Naive thymus-derived CD8-positive, alpha-beta T cell (primary cell): Measurements from ENCODE around the gene CCSER1. TPM values are rescaled to one million over a fixed set of nuclear protein-coding genes. Genes with fewer than 3 reads are reported as not detected.

Experiments
- ATAC-seq, 2 donors: fragments of 150-1000 bp; cut with Tn5 transposase in 1 of 2; sonication (Bioruptor Pico), chemical (Tn5 transposase) in 1 of 2; 1 replicate in 1 of 2; 2 replicates in 1 of 2; pipeline ENCODE4 v1.10.0; 2021; ENCODE audit warnings: mild to moderate bottlenecking in 2 of 2, moderate library complexity in 2 of 2
- POLR2A ChIA-PET: fragments of 350-600 bp; sonication (Branson Sonifier 250); formaldehyde crosslinking; loops from one replicate; lab custom pipeline; 2021; ENCODE audit warnings: antibody characterized with exemption; lab: Charles Lee
- DNase-seq, 10 donors: peaks; one replicate each; pipeline versions ENCODE4 v3.0.0 to v3.0.0-alpha.2; 2020 to 2022
- H3K27ac Mint-ChIP-seq, 10 donors: one replicate each; pipeline ENCODE4 v1.8.0; 2020 to 2022; ENCODE audit warnings: mild to moderate bottlenecking in 10 of 10, mixed read lengths in 10 of 10, moderate library complexity in 4 of 10, inconsistent platforms in 1 of 10
- H3K27me3 Mint-ChIP-seq, 5 donors: one replicate each; pipeline ENCODE4 v1.8.0; 2021 to 2022; ENCODE audit warnings: mixed read lengths in 5 of 5
- H3K36me3 Mint-ChIP-seq, 3 donors: one replicate each; pipeline ENCODE4 v1.8.0; 2020 to 2022; ENCODE audit warnings: mixed read lengths in 3 of 3, mild to moderate bottlenecking in 2 of 3, inconsistent platforms in 1 of 3
- H3K4me1 Mint-ChIP-seq, 4 donors: one replicate each; pipeline ENCODE4 v1.8.0; 2021 to 2022; ENCODE audit warnings: mixed read lengths in 4 of 4
- H3K4me3 Mint-ChIP-seq, 10 donors: one replicate each; pipeline ENCODE4 v1.8.0; 2020 to 2022; ENCODE audit warnings: mild to moderate bottlenecking in 10 of 10, mixed read lengths in 10 of 10, moderate library complexity in 6 of 10, inconsistent platforms in 1 of 10
- H3K9me3 Mint-ChIP-seq, 9 donors: one replicate each; pipeline ENCODE4 v1.8.0; 2020 to 2022; ENCODE audit warnings: mixed read lengths in 9 of 9, mild to moderate bottlenecking in 3 of 9, inconsistent platforms in 1 of 9, moderate library complexity in 1 of 9
- polyA plus RNA-seq, 3 donors: library from polyadenylated mRNA; unstranded; fragments of 300-500 nt; fragmentation: Illumina TruSeq; gene quantifications; one replicate each; pipeline ENCODE4 v1.2.3, GENCODE V29; 2021
- total RNA-seq, 8 experiments: library from RNA in 2 of 8; stranded (reverse) in 2 of 8; gene quantifications; one replicate each; pipeline ENCODE4 v1.2.3 and lab custom pipeline; 2021 to 2026

Gene CCSER1
- total and polyA plus RNA-seq, 5 experiments from 2014 or later, result 0.19 to 0.47 TPM; not detected in 3

- POLR2A ChIA-PET, result no interaction called here
- H3K9me3 Mint-ChIP-seq, result no peaks in the 10 kb centered on the region
- H3K27me3 Mint-ChIP-seq, result no peaks in the 10 kb centered on the region
- ATAC-seq (no peak), DNase-seq (no peak)
- H3K27ac Mint-ChIP-seq, result no peak overlapping the region
- no peak overlapping the region for H3K4me3 Mint-ChIP-seq
- no peaks in the 10 kb centered on the region for H3K4me1 Mint-ChIP-seq
- no peaks in the 10 kb centered on the region for H3K36me3 Mint-ChIP-seq
Observed at GRCh38 chr4:90184560-90184959, 57.4 kb downstream of the CCSER1 start.

DNA sequence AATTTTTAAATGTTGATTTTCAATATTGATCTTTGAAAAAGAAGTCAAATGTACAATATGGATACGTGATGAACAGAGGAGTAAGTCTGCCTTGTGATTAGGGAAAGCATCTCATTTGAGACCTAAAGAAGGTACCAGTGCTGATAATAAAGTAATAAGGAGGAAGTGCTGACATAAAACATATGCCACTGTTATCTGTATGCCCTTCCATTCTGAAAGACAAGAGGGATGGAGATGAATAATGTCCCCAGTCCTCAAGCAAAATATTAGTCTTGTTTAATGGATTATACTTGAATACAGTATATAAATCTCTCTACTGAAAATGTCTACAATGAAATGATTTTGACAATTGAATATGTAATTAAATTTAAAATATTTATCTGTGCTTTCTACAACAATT, 58.2 kb downstream of the CCSER1 start:
- Mint-ChIP-seq H3K36me3 (no peaks in the 10 kb centered on the region), H3K27me3 (no peaks in the 10 kb centered on the region), H3K27ac (no peak overlapping the region), H3K9me3 (no peaks in the 10 kb centered on the region), H3K4me3 (no peak overlapping the region), H3K4me1 (no peaks in the 10 kb centered on the region)
- POLR2A ChIA-PET, result no interaction called here
- DNase-seq, result no peak
- no peak for ATAC-seq

DNA sequence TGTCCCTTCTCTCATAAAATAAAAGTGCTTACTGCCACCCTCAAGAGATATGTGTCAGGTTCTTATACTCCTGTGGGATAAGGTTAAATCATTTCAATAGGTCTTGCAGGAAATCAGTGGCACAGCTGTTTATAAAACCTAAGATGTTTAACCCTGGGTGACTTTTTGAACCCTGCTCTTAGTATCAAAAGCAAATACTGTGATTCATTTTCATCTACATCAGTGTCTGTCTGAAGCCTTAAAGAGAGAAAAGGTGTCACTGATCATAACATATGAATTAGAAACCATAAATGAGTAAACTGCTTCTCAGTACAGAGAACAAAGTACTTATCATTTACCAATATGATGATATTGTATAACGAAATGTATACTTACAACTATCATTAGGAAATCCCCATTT, 59.0 kb downstream of the CCSER1 start:
- Mint-ChIP-seq H3K27me3 (no peaks in the 10 kb centered on the region), H3K4me1 (no peaks in the 10 kb centered on the region), H3K36me3 (no peaks in the 10 kb centered on the region), H3K4me3 (no peak overlapping the region), H3K27ac (no peak overlapping the region), H3K9me3 (no peaks in the 10 kb centered on the region)
- ATAC-seq (no peak), DNase-seq (no peak)
- POLR2A ChIA-PET, result no interaction called here

DNA sequence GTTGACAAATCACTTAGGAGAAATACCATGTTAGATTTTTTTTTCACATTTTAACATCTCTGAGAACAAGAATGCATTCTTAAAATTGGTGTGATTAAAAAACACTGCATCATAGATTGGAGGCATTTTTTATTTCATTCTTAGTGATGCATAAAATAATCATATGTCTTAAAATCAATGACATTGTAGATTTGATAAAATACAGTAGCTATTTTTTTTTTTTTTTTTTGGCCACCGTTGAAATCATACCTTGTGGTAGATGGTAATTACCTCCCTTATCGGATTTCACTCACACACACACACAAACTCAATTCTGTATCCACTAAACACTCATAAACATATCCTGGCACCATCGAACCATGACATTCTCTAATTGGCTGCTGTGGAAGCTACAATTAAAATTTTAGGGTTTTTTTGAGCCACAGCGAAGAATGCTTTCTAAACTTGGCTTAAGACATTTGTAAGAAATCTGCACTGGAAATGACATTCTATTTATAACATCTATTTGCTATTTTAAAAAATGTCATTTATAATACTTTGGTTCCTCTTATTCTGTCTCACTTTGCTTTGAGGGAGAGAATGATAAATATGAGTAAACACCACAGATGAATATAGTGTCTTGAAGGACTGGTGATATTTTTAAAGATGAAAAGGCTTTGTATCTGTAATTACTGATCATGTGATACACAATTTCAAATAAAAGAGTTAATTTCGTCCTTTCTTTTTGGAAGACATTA, 60.1 kb downstream of the CCSER1 start:
- H3K27ac Mint-ChIP-seq, result no peak overlapping the region
- ATAC-seq, result no peak
- no peak for DNase-seq
- no peaks in the 10 kb centered on the region for H3K9me3 Mint-ChIP-seq
- POLR2A ChIA-PET, result no interaction called here
- H3K4me1 Mint-ChIP-seq, result no peaks in the 10 kb centered on the region
- H3K27me3 Mint-ChIP-seq, result no peaks in the 10 kb centered on the region
- H3K4me3 Mint-ChIP-seq, result no peak overlapping the region
- no peaks in the 10 kb centered on the region for H3K36me3 Mint-ChIP-seq

GRCh38 chr4:90189178-90189577, 62.0 kb downstream of the CCSER1 start:
- H3K9me3 Mint-ChIP-seq, result no peaks in the 10 kb centered on the region
- no peak overlapping the region for H3K27ac Mint-ChIP-seq
- no peak for DNase-seq
- POLR2A ChIA-PET, result no interaction called here
- H3K4me3 Mint-ChIP-seq, result no peak overlapping the region
- no peaks in the 10 kb centered on the region for H3K4me1 Mint-ChIP-seq
- H3K27me3 Mint-ChIP-seq, result no peaks in the 10 kb centered on the region
- no peaks in the 10 kb centered on the region for H3K36me3 Mint-ChIP-seq
- ATAC-seq, result no peak

GRCh38 chr4:90189946-90190345, 62.8 kb downstream of the CCSER1 start:
- Mint-ChIP-seq H3K4me3 (no peak overlapping the region), H3K4me1 (no peaks in the 10 kb centered on the region), H3K36me3 (no peaks in the 10 kb centered on the region), H3K27me3 (no peaks in the 10 kb centered on the region), H3K27ac (no peak overlapping the region), H3K9me3 (no peaks in the 10 kb centered on the region)
- ATAC-seq (no peak), DNase-seq (no peak)
- POLR2A ChIA-PET, result no interaction called here

DNA sequence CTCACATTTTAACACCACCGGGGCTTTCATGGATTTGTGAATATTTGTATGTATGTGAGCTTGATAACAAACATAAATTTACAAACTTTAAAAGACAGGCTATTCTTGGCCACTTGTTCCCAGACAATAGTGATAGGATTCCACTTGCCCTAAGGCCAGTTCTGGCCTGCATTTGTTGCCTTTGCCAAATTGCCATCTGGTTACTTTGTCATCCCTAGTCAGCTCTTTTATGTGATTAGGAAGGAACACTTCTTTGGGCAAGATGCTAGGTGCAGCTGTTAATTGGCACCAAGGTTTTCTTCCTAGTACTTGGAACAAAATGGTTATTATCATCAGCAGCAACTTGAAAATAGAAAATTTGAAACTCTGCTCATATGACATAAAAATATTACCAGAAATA, 63.3 kb downstream of the CCSER1 start:
- H3K36me3 Mint-ChIP-seq, result no peaks in the 10 kb centered on the region
- ATAC-seq, result no peak
- no peak overlapping the region for H3K27ac Mint-ChIP-seq
- POLR2A ChIA-PET, result no interaction called here
- H3K4me3 Mint-ChIP-seq, result no peak overlapping the region
- H3K4me1 Mint-ChIP-seq, result no peaks in the 10 kb centered on the region
- H3K27me3 Mint-ChIP-seq, result no peaks in the 10 kb centered on the region
- DNase-seq, result no peak
- H3K9me3 Mint-ChIP-seq, result no peaks in the 10 kb centered on the region

DNA sequence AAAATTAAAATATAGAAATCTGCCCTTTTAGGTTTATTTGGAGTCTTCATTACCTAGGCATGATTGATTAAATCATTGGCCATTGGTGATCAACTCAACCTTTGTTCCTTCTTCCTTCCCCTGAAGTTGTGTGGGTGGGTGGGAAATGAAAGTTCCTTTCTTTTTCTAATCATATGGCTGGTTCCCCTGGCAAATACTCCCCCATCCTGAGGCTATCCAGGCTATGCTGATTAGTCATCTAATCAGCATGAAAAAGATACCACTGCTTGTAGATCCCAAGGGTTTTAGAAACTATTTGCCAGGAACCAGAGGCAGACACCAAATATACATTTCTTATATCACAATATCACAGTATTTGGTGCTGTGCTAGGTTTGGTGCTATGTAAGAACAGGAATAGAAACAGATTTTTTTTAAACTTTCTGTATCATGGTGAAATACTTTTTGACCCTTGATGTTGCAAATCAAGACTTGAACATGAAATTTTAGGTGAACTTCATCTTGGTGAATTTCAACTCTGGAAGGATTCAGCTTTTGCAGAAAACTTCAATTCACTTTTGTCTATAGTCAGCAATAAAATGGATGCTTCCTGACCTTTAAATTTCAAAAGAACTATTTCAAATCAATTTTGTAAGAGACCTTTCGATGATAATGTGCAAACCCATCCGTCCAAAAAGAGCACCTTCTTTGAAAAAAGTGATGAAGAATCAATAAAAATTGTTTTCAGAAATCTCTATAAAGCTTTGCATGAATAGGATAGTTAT, 71.1 kb downstream of the CCSER1 start:
- Mint-ChIP-seq H3K4me1 (no peaks in the 10 kb centered on the region), H3K9me3 (peaks cover 0 to 3% (median 0%) of the 10 kb centered on the region in 9 donors), H3K4me3 (no peak overlapping the region), H3K27ac (no peak overlapping the region), H3K36me3 (no peaks in the 10 kb centered on the region), H3K27me3 (no peaks in the 10 kb centered on the region)
- DNase-seq (no peak), ATAC-seq (no peak)
- POLR2A ChIA-PET, result no interaction called here

GRCh38 chr4:90207887-90208454, 80.8 kb downstream of the CCSER1 start:
- Mint-ChIP-seq H3K27me3 (peaks cover 0 to 2% (median 0%) of the 10 kb centered on the region in 5 donors), H3K9me3 (peaks cover 0 to 29% (median 8%) of the 10 kb centered on the region in 9 donors), H3K27ac (no peak overlapping the region), H3K36me3 (no peaks in the 10 kb centered on the region), H3K4me3 (no peak overlapping the region), H3K4me1 (no peaks in the 10 kb centered on the region)
- POLR2A ChIA-PET, result no interaction called here
- DNase-seq (no peak), ATAC-seq (no peak)

GRCh38 chr4:90209922-90210321, 82.7 kb downstream of the CCSER1 start:
- no peak for ATAC-seq
- Mint-ChIP-seq H3K27ac (no peak overlapping the region), H3K4me3 (no peak overlapping the region), H3K9me3 (peaks cover 0 to 26% (median 8%) of the 10 kb centered on the region in 9 donors), H3K36me3 (no peaks in the 10 kb centered on the region), H3K27me3 (peaks cover 0 to 2% (median 0%) of the 10 kb centered on the region in 5 donors), H3K4me1 (no peaks in the 10 kb centered on the region)
- POLR2A ChIA-PET, result no interaction called here
- DNase-seq, result no peak

DNA sequence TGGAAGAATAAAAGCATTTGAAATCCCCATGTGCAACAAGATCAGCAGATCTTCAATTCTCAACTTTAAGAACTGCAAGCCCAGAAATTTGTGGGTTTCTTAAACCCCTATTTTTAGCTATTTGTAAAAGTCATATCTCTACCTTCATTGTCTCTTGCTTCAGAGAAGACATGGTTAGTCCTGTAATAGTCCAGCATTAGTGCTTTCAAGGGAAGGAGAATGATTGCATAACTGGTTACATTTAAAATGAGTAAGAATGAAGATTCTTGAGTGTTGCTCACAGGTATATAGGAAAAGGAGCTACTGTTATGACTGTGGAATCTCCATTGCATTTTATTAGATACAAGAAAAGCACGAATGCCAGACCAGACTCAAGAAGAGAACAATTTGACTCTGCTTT, 84.0 kb downstream of the CCSER1 start:
- no peak for ATAC-seq
- H3K9me3 Mint-ChIP-seq, result peaks cover 0 to 14% (median 3%) of the 10 kb centered on the region in 9 donors
- H3K27ac Mint-ChIP-seq, result no peak overlapping the region
- no peak overlapping the region for H3K4me3 Mint-ChIP-seq
- H3K27me3 Mint-ChIP-seq, result peaks cover 0 to 2% (median 0%) of the 10 kb centered on the region in 5 donors
- POLR2A ChIA-PET, result no interaction called here
- no peak for DNase-seq
- H3K4me1 Mint-ChIP-seq, result no peaks in the 10 kb centered on the region
- H3K36me3 Mint-ChIP-seq, result no peaks in the 10 kb centered on the region

- Mint-ChIP-seq H3K4me3 (no peak overlapping the region), H3K4me1 (no peaks in the 10 kb centered on the region), H3K9me3 (peaks cover 0 to 3% (median 0%) of the 10 kb centered on the region in 9 donors), H3K36me3 (no peaks in the 10 kb centered on the region), H3K27ac (no peak overlapping the region), H3K27me3 (no peaks in the 10 kb centered on the region)
- DNase-seq (no peak), ATAC-seq (no peak)
- POLR2A ChIA-PET, result no interaction called here
Observed at GRCh38 chr4:90215286-90215685, 88.1 kb downstream of the CCSER1 start.

GRCh38 chr4:90219822-90220221, 92.6 kb downstream of the CCSER1 start:
- H3K36me3 Mint-ChIP-seq, result no peaks in the 10 kb centered on the region
- H3K4me1 Mint-ChIP-seq, result no peaks in the 10 kb centered on the region
- H3K27me3 Mint-ChIP-seq, result peaks cover 0 to 3% (median 0%) of the 10 kb centered on the region in 5 donors
- DNase-seq, result no peak
- H3K4me3 Mint-ChIP-seq, result no peak overlapping the region
- no peak overlapping the region for H3K27ac Mint-ChIP-seq
- POLR2A ChIA-PET, result no interaction called here
- no peak for ATAC-seq
- H3K9me3 Mint-ChIP-seq, result peaks cover 0 to 3% (median 0%) of the 10 kb centered on the region in 9 donors
